OCI-LY7 (cell line): Measurements from ENCODE around the gene C9orf78.

Experiments
- CTCF ChIP-seq: fragments of 200-600 bp; sonication (generic); conservative IDR thresholded peaks from 2 replicates; pipeline ENCODE4 v1.5.1; 2014; ENCODE audit warnings: mild to moderate bottlenecking, antibody characterized with exemption, low read length, moderate library complexity, mixed read lengths
- EZH2phosphoT487 ChIP-seq: fragments of 200-600 bp; sonication (generic); IDR thresholded peaks from 2 replicates; pipeline ENCODE4 v1.6.1; 2018; ENCODE audit warnings: low read depth, borderline replicate concordance, mild to moderate bottlenecking, mixed run types, antibody characterized with exemption, low read length, moderate library complexity, mixed read lengths

- TF ChIP-seq CTCF, result no peak
- no peak for TF ChIP-seq EZH2phosphoT487
Observed at GRCh38 chr9:129861447-129861827, 26.4 kb upstream of the C9orf78 start.
